HG03521 (cell line): ENCODE results near the gene RRP7A.
"Not testable (repeated sequence)": the region's sequence is repeated elsewhere in the genome, so short reads cannot be mapped to it uniquely, and the experiment has no call there.

Experiments
- ATAC-seq: cut with Tn5 transposase; IDR thresholded peaks from one replicate; pipeline ENCODE4 v1.9.1; 2021; ENCODE audit warnings: mild to moderate bottlenecking, moderate library complexity; ENCODE audit not compliant: unreplicated experiment

RRP7A gene

DNA sequence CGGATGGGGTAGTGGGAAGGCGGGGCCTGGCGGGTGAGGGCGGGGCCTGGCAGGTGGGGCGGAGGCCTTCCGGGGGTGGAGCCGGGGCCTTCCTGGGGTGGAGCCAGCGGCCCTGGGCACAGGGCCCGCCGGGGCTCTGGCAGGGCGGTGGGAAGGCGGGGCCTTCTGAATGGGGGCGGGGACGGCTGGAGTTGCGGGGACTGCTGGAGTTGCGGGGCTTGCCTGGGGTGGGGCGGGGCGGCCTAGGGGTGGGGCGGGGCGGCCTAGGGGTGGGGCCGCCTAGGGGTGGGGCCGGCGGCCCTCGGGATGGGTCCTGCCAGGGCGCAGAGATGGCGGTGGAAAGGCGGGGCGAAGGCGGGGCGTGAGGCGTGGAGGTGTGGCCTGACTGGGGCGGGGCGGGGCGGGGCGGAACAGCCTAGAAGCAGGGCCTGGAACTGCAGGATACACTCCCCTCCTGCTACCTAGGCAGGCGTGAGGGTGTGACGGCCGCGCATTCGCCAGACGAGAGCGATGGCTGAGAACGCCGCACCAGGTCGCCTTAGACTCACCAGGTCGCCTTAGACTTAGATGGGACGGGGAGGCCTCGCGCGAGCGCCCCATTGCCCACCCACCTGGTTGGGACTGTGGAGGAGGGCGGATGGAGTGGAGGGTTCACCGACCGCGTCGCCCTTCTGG, 19.3 kb downstream of the RRP7A start:
- ATAC-seq: peak; percentile 68

GRCh38 chr22:42499773-42500160, 19.8 kb downstream of the RRP7A start:
- not testable (repeated sequence) for ATAC-seq

DNA sequence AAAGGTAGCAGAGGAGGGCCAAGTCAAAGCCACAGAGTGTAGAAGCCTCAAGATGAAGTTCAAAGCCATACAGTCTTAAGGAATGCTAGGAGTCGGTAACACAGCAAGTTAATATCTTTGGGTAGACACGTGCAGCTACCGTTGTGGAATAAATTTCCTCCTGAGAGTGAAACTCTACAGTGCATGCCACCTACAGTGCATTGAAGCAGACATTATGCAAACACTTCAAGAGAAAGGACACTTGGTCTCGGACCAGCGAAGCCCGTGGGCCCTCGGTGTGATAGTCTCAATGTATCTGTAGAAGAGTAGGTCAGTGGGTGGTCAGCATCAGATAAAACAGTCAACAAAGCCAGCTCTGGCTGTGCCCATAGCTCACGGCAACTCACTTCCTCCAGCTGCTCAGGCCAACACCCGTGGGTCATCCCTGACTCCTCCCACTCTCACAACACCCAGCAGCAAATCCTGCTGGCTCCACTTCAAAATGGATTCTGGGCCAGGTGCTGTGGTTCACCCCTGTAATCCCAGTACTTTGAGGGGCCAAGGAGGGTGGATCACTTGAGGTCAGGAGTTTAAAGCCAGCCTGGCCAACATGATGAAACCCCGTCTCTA, 24.0 kb downstream of the RRP7A start:
- ATAC-seq: not testable (repeated sequence)

- no peak for ATAC-seq
Measured at GRCh38 chr22:42493393-42493792, 26.2 kb downstream of the RRP7A start.

GRCh38 chr22:42492323-42492690, 27.3 kb downstream of the RRP7A start:
- no peak for ATAC-seq

- ATAC-seq: no peak
Measured at GRCh38 chr22:42490243-42490832, 29.3 kb downstream of the RRP7A start.

- no peak for ATAC-seq
Measured at GRCh38 chr22:42489000-42489399, 30.6 kb downstream of the RRP7A start.

- no peak for ATAC-seq
Measured at GRCh38 chr22:42484506-42484905, 35.1 kb downstream of the RRP7A start.

GRCh38 chr22:42483610-42484223, 35.9 kb downstream of the RRP7A start:
- ATAC-seq: not testable (repeated sequence)

DNA sequence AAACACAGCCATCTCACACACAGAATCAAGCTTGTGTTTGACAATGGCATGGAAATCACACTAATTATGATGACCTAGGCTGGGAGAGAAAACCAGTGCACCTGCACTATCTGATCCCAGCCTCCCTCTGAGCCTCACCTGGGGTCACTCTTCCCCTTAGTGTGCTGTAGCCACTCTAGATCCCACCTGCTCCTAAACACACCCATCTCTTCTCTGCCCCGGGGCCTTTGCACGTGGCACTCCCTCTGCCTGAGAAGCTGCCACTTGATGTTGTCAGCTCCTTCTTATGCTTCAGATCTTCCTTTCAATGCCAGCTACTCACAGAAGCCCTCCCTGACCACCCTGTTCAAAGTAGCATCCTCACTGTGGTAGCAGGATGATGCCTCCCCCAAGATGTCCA, 44.5 kb downstream of the RRP7A start:
- ATAC-seq: no peak

- ATAC-seq: no peak
Measured at GRCh38 chr22:42473484-42474193, 46.0 kb downstream of the RRP7A start.

GRCh38 chr22:42472671-42473070, 46.9 kb downstream of the RRP7A start:
- no peak for ATAC-seq

DNA sequence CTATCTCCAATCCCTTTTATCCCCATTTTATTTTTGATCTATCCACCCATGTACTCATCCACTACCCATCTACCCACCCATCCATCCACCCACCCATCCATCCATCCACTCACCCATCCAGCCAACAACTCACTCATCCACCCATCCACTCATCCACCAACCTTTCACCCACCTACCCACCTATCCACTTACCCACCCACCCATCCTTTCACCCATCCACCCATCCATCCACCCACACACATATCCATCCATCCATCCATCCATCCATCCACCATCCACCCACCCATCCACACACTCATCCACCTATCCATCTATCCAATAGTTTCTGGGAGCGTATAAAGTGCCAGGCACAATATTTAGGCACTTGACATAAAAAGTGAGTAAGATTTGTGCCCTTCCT, 48.2 kb downstream of the RRP7A start:
- no peak for ATAC-seq

GRCh38 chr22:42470366-42471082, 49.1 kb downstream of the RRP7A start:
- no peak for ATAC-seq

GRCh38 chr22:42468841-42469240, 50.8 kb downstream of the RRP7A start:
- ATAC-seq: no peak

DNA sequence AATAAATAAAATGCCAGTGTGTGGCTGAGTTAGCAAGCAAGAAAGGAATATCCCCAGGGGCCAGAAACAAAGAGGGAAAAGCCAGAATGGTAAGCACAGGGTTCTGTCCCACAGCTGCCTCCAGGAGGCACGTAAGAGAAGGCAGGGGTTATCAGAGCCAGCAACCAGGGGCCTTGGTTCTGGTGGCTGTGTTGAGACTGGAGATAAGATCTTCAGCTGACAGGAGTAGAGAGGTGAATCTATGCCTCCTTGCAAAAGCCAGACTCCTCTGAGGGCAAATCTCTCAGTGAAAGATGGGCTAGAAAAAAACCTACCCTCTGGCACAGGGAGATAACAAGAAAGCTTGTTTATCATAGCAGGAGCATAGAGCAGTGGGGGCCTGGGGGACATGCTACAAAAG, 57.6 kb downstream of the RRP7A start:
- ATAC-seq: no peak

- ATAC-seq: no peak
Measured at GRCh38 chr22:42461511-42461910, 58.1 kb downstream of the RRP7A start.
